Left lung (tissue), 10 donors: ENCODE data around the gene RFX2. TPM values are rescaled to one million over a fixed set of nuclear protein-coding genes. Genes with fewer than 3 reads are reported as not detected.
A peak's percentile ranks its signal among the peaks of the same experiment; 100 is the strongest.
"Not testable (repeated sequence)": the region's sequence is repeated elsewhere in the genome, so short reads cannot be mapped to it uniquely, and the experiment has no call there.

Source experiments
- ATAC-seq: fragments of 200-7000 bp; cut with Tn5 transposase; one replicate; pipeline ENCODE4 v1.9.1; 2020; ENCODE audit warnings: moderate library complexity
- DNase-seq, 4 donors: peaks; one replicate each; pipeline ENCODE4 v3.0.0-alpha.2; 2013 to 2020
- H3K27ac ChIP-seq, 2 donors: fragments of 200-600 bp; sonication (generic) in 1 of 2; one replicate each; pipeline versions ENCODE4 v1.5.0 to v1.8.0; 2020 to 2021
- H3K27me3 ChIP-seq, 2 donors: fragments of 200-600 bp; sonication (generic) in 1 of 2; one replicate each; pipeline versions ENCODE4 v1.5.0 to v1.8.0; 2020 to 2021
- H3K36me3 ChIP-seq, 2 donors: fragments of 200-600 bp; sonication (generic) in 1 of 2; one replicate each; pipeline versions ENCODE4 v1.5.0 to v1.8.0; 2020 to 2021
- H3K4me1 ChIP-seq, 2 donors: fragments of 200-600 bp; one replicate each; pipeline ENCODE4 v1.8.0; 2021
- H3K4me3 ChIP-seq, 2 donors: fragments of 200-600 bp; sonication (generic) in 1 of 2; one replicate each; pipeline versions ENCODE4 v1.5.0 to v1.8.0; 2020 to 2021; ENCODE audit warnings: mild to moderate bottlenecking in 1 of 2
- H3K9me3 ChIP-seq, 2 donors: fragments of 200-600 bp; sonication (generic) in 1 of 2; one replicate each; pipeline versions ENCODE4 v1.5.0 to v1.8.0; 2020 to 2021
- CTCF ChIP-seq, 2 donors: fragments of 200-600 bp; sonication (generic) in 1 of 2; IDR thresholded peaks; one replicate each; pipeline versions ENCODE4 v1.5.0 to v1.8.0; 2021; ENCODE audit warnings: antibody characterized with exemption in 2 of 2
- intact Hi-C, 2 donors: fragments of 100-400 bp; cut with DNase I; formaldehyde crosslinking; loops; one replicate each; pipeline versions ENCODE4 v1.11.2 to v1.14.2; 2022
- polyA plus RNA-seq, 6 donors: library from polyadenylated mRNA; unstranded; fragments of 120-200 nt; gene quantifications; one replicate each; pipeline ENCODE4 v1.2.1, GENCODE V29; 2013; ENCODE audit not compliant: insufficient read length in 6 of 6
- total RNA-seq, 2 donors: library from RNA; stranded (reverse); fragmentation: NEBNext Ultra II Directional; extraction: Animal tissue kit (Norgen Biotek cat#: 25700); gene quantifications; one replicate each; pipeline ENCODE4 v1.2.1, GENCODE V29; 2021
- donor health status: DM: no; HTN: yes; CAD: no.
- donor health status: DM: no; HTN: no; CAD: no.

Gene RFX2
- total and polyA plus RNA-seq, 8 donors, result 12.7 to 18.8 (median 16.5) TPM

- DNase-seq (peak; percentile 72 to 87 (median 81)), ATAC-seq (peak; percentile 38)
- H3K27me3 ChIP-seq, result no peaks in the 10 kb centered on the region
- no peaks in the 10 kb centered on the region for H3K9me3 ChIP-seq
- TF ChIP-seq CTCF (IDR thresholded peaks at IDR 0.05), result no peak
- H3K27ac ChIP-seq, result peak overlapping the region; percentile 80 to 91
- intact Hi-C loops, result loop anchor here in 1 of 2 donors (5.0 kb wide), 1 partner anchor 42 kb away; no protein-coding TSS in a partner anchor
- H3K36me3 ChIP-seq, result no peaks in the 10 kb centered on the region
- peak overlapping the region; percentile 59 to 62 for H3K4me3 ChIP-seq
- peaks cover 13 to 46% of the 10 kb centered on the region in 2 donors for H3K4me1 ChIP-seq
Observed at GRCh38 chr19:6108721-6109633, 1.3 kb downstream of the RFX2 start.

- not testable (repeated sequence) for H3K27ac ChIP-seq, H3K4me3 ChIP-seq, H3K27me3 ChIP-seq, H3K9me3 ChIP-seq, H3K36me3 ChIP-seq, ATAC-seq, DNase-seq
- H3K4me1 ChIP-seq, result peaks cover 22 to 63% of the 10 kb centered on the region in 2 donors
- intact Hi-C loops, result loop anchor here in 1 of 2 donors (5.0 kb wide), 1 partner anchor 39 kb away; no protein-coding TSS in a partner anchor
Observed at GRCh38 chr19:6106643-6107294, 3.5 kb downstream of the RFX2 start.

- ATAC-seq (no peak), DNase-seq (no peak)
- H3K4me3 ChIP-seq, result no peak overlapping the region
- H3K36me3 ChIP-seq, result no peaks in the 10 kb centered on the region
- H3K4me1 ChIP-seq, result peaks cover 22 to 70% of the 10 kb centered on the region in 2 donors
- no peak for TF ChIP-seq CTCF (IDR thresholded peaks at IDR 0.05)
- peak overlapping the region; percentile 69 to 70 for H3K27ac ChIP-seq
- intact Hi-C loops, result loop anchor here in 1 of 2 donors (5.0 kb wide), 1 partner anchor 38 kb away; no protein-coding TSS in a partner anchor
- no peaks in the 10 kb centered on the region for H3K27me3 ChIP-seq
- H3K9me3 ChIP-seq, result no peaks in the 10 kb centered on the region
Observed at GRCh38 chr19:6105444-6105843, 4.9 kb downstream of the RFX2 start.

- Histone ChIP-seq H3K4me3 (no peak overlapping the region), H3K27me3 (no peaks in the 10 kb centered on the region), H3K36me3 (no peaks in the 10 kb centered on the region), H3K4me1 (peaks cover 29 to 74% of the 10 kb centered on the region in 2 donors), H3K9me3 (no peaks in the 10 kb centered on the region), H3K27ac (peak overlapping the region; percentile 69 to 70)
- ATAC-seq (no peak), DNase-seq (no peak)
- intact Hi-C loops, result no loop called here
- no peak for TF ChIP-seq CTCF (IDR thresholded peaks at IDR 0.05)
Observed at GRCh38 chr19:6103894-6104293, 6.4 kb downstream of the RFX2 start.

- Histone ChIP-seq H3K27ac (peak overlapping the region; percentile 69 to 70), H3K9me3 (no peaks in the 10 kb centered on the region), H3K27me3 (no peaks in the 10 kb centered on the region), H3K4me3 (no peak overlapping the region), H3K4me1 (peaks cover 29 to 71% of the 10 kb centered on the region in 2 donors), H3K36me3 (no peaks in the 10 kb centered on the region)
- TF ChIP-seq CTCF (IDR thresholded peaks at IDR 0.05), result no peak
- intact Hi-C loops, result no loop called here
- peak; percentile 76 for ATAC-seq
- peak in 2 of 4 donors; percentile 71 to 79 for DNase-seq
Observed at GRCh38 chr19:6103217-6103644, 7.1 kb downstream of the RFX2 start.
